ENCODE data around the gene PPID.
"Not testable (repeated sequence)": the region's sequence is repeated elsewhere in the genome, so short reads cannot be mapped to it uniquely, and the experiment has no call there.

The PPID gene

GRCh38 chr4:158756588-158756987 is 33.4 kb upstream of the PPID start:
- ChIA-PET CTCF (interaction anchor here (0.7 kb wide), 1 partner anchor 95 kb away, joined by 4 read pairs; no protein-coding TSS in a partner anchor), POLR2A (ENCODE audit: low non-redundant PET) (interaction anchor here (0.7 kb wide), 1 partner anchor 1566 kb away, joined by 3 read pairs; no protein-coding TSS in a partner anchor)
- DNase-seq (ENCODE audit: low spot score): no peak
- no peak overlapping the region for H3K27ac ChIP-seq
- TF ChIP-seq, protein P1, sequence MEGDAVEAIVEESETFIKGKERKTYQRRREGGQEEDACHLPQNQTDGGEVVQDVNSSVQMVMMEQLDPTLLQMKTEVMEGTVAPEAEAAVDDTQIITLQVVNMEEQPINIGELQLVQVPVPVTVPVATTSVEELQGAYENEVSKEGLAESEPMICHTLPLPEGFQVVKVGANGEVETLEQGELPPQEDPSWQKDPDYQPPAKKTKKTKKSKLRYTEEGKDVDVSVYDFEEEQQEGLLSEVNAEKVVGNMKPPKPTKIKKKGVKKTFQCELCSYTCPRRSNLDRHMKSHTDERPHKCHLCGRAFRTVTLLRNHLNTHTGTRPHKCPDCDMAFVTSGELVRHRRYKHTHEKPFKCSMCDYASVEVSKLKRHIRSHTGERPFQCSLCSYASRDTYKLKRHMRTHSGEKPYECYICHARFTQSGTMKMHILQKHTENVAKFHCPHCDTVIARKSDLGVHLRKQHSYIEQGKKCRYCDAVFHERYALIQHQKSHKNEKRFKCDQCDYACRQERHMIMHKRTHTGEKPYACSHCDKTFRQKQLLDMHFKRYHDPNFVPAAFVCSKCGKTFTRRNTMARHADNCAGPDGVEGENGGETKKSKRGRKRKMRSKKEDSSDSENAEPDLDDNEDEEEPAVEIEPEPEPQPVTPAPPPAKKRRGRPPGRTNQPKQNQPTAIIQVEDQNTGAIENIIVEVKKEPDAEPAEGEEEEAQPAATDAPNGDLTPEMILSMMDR (conservative IDR thresholded peaks at IDR 0.05; ENCODE audit: low read depth): no peak

DNA sequence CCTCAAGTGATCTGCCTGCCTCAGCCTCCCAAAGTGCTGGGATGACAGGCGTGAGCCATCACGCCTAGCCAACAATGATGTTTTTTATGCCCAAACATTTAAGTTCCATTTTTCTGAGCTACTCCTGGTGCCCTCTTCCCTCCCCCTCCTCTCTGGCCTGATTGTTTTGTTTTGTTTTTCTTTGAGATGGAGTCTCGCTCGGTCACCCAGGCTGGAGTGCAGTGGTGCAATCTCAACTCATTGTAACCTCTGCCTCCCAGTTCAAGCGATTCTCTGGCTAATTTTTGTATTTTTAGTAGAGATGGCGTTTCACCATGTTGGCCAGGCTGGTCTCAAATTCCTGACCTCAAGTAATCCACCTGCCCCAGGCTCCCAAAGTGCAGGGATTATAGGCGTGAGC is 32.6 kb upstream of the PPID start:
- POLR2A ChIA-PET (ENCODE audit: low non-redundant PET); CTCF ChIA-PET; H3K27ac ChIP-seq; DNase-seq (ENCODE audit: low spot score): not testable (repeated sequence)

DNA sequence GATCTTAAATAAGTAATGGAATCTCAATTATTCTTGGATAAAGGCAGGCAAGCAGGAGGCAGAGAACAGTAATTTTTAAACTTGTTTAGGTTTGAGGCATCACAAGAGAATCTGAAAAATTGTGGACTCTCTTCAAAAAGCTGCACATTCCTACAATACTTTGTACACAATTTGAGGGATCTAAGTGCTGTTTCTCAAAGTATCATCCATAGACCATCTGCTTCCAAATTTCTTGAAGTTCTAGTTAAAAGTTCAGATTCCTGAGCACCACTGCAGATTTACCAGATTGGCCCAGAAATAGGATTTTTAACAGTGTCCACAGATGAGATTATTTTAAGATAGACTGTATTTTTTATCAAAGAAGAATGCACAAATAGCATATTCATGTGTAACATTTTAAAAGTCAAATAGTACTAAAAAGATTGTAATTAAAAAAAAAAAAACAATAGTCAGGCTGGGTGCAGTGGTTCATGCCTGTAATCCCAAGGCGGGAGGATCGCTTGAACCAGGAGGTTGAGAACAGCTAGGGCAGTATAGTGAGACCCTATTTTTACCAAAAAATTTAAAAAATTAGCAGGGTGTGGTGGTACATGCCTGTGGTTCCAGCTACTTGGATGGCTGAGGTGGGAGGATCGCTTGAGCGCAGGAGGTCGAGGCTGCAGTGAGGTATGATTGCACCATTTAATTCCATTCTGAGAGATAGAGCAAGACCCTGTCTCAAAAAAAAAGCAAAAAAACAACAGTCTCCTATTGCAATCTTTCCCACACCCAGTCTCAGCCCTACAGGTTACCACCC is 31.4 kb upstream of the PPID start:
- DNase-seq (ENCODE audit: low spot score): no peak
- TF ChIP-seq, protein P1 (conservative IDR thresholded peaks at IDR 0.05; ENCODE audit: low read depth): no peak
- no peak overlapping the region for H3K27ac ChIP-seq
- POLR2A ChIA-PET (ENCODE audit: low non-redundant PET): no interaction called here
- CTCF ChIA-PET: no interaction called here

DNA sequence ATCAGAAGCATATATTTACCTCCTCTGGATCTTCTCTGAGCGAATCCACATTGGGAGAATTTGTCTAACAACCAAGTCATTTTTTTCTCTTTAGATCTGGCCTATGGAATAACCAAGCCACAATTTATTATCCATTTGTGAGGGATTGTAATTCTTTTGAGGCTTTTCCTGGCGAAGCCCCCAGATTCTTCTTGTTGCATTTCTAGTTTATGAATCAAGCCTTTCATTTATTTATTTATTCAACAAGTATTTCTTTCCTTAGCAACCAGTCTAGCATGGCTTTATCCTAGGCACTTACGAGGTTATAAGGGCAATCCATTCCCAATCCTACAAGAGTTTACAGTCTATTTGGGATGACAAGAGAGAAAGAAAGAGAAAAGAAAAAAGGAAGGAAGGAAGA is 27.2 kb upstream of the PPID start:
- TF ChIP-seq, protein P1 (conservative IDR thresholded peaks at IDR 0.05; ENCODE audit: low read depth): no peak
- no peak for DNase-seq (ENCODE audit: low spot score)
- H3K27ac ChIP-seq: no peak overlapping the region
- POLR2A ChIA-PET (ENCODE audit: low non-redundant PET): no interaction called here
- CTCF ChIA-PET: no interaction called here

DNA sequence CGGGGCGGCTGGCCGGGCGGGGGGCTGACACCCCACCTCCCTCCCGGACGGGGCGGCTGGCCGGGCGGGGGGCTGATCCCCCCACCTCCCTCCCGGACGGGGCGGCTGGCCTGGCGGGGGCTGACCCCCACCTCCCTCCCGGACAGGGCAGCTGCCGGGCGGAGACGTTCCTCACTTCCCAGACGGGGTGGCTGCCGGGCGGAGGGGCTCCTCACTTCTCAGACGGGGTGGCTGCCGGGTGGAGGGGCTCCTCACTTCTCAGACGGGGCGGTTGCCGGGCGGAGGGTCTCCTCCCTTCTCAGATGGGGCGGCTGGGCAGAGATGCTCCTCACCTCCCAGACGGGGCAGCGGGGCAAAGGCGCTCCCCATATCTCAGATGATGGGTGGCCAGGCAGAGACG is 23.3 kb upstream of the PPID start:
- POLR2A ChIA-PET (ENCODE audit: low non-redundant PET); CTCF ChIA-PET; DNase-seq (ENCODE audit: low spot score); H3K27ac ChIP-seq: not testable (repeated sequence)

- ChIA-PET POLR2A (ENCODE audit: low non-redundant PET) (no interaction called here), CTCF (interaction anchor here (0.6 to 1.1 kb wide), 5 partner anchors 22 to 454 kb away, joined by 3 to 6 read pairs (median 4); no protein-coding TSS in a partner anchor)
- no peak for DNase-seq (ENCODE audit: low spot score)
- H3K27ac ChIP-seq: no peak overlapping the region
- TF ChIP-seq, protein P1 (conservative IDR thresholded peaks at IDR 0.05; ENCODE audit: low read depth): no peak
These were observed 18.3 kb upstream of the PPID start for GRCh38 chr4:158741326-158742021.

DNA sequence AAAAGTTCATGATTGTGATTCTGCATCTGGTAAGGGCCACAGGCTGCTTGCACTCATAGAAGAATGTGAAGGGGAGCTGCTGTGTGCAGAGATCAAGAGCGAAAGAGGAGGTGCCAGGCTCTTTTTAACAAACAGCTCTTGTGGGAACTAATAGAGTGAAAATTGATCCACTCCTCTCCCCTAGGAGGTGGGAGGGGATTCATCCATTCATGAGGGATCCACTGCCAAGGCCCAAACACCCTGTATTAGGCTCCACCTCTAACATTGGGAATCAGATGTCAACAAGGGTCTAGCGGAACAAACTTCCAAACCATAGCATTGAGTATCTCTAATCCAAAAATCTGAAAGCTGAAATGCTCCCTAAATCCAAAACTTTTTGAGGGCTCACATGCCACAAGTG is 16.4 kb upstream of the PPID start:
- ChIA-PET CTCF (no interaction called here), POLR2A (ENCODE audit: low non-redundant PET) (no interaction called here)

More for the DNA sequence above, 16.4 kb upstream of the PPID start:
- TF ChIP-seq, protein P1 (conservative IDR thresholded peaks at IDR 0.05; ENCODE audit: low read depth): no peak
- DNase-seq (ENCODE audit: low spot score): no peak
- no peak overlapping the region for H3K27ac ChIP-seq
